ENCODE measurements around the gene SEMA4B.
"Not testable (repeated sequence)": the region's sequence is repeated elsewhere in the genome, so short reads cannot be mapped to it uniquely, and the experiment has no call there.

The SEMA4B gene

GRCh38 chr15:90260731-90261130, 59.6 kb downstream of the SEMA4B start:
- not testable (repeated sequence) for H3K9ac ChIP-seq (ENCODE audit: low read depth, low read length); H3K4me3 ChIP-seq (ENCODE audit: low read depth, low read length); H3K36me3 ChIP-seq (ENCODE audit: control insufficient read depth, insufficient read depth, low read length); H3K4me1 ChIP-seq (ENCODE audit: control insufficient read depth, insufficient read depth, low read length); H3K27me3 ChIP-seq (ENCODE audit: control insufficient read depth, insufficient read depth, low read length); H3K9me3 ChIP-seq (ENCODE audit: control insufficient read depth, insufficient read depth, low read length)

- Histone ChIP-seq H3K4me1 (ENCODE audit: control insufficient read depth, insufficient read depth, low read length) (no peaks in the 10 kb centered on the region), H3K4me3 (ENCODE audit: low read depth, low read length) (no peak overlapping the region), H3K9me3 (ENCODE audit: control insufficient read depth, insufficient read depth, low read length) (no peaks in the 10 kb centered on the region), H3K36me3 (ENCODE audit: control insufficient read depth, insufficient read depth, low read length) (no peaks in the 10 kb centered on the region), H3K27me3 (ENCODE audit: control insufficient read depth, insufficient read depth, low read length) (no peaks in the 10 kb centered on the region), H3K9ac (ENCODE audit: low read depth, low read length) (no peak overlapping the region)
Observed at GRCh38 chr15:90261811-90262210, 60.7 kb downstream of the SEMA4B start.

- no peaks in the 10 kb centered on the region for H3K27me3 ChIP-seq (ENCODE audit: control insufficient read depth, insufficient read depth, low read length)
- no peaks in the 10 kb centered on the region for H3K9me3 ChIP-seq (ENCODE audit: control insufficient read depth, insufficient read depth, low read length)
- H3K36me3 ChIP-seq (ENCODE audit: control insufficient read depth, insufficient read depth, low read length): no peaks in the 10 kb centered on the region
- H3K4me1 ChIP-seq (ENCODE audit: control insufficient read depth, insufficient read depth, low read length): no peaks in the 10 kb centered on the region
- no peak overlapping the region for H3K4me3 ChIP-seq (ENCODE audit: low read depth, low read length)
- H3K9ac ChIP-seq (ENCODE audit: low read depth, low read length): no peak overlapping the region
Observed at GRCh38 chr15:90262426-90262825, 61.3 kb downstream of the SEMA4B start.

GRCh38 chr15:90264671-90265070, 63.5 kb downstream of the SEMA4B start:
- Histone ChIP-seq H3K36me3 (ENCODE audit: control insufficient read depth, insufficient read depth, low read length) (no peaks in the 10 kb centered on the region), H3K4me3 (ENCODE audit: low read depth, low read length) (peak overlapping the region; percentile 85), H3K9me3 (ENCODE audit: control insufficient read depth, insufficient read depth, low read length) (no peaks in the 10 kb centered on the region), H3K9ac (ENCODE audit: low read depth, low read length) (peak overlapping the region; percentile 90), H3K4me1 (ENCODE audit: control insufficient read depth, insufficient read depth, low read length) (no peaks in the 10 kb centered on the region), H3K27me3 (ENCODE audit: control insufficient read depth, insufficient read depth, low read length) (no peaks in the 10 kb centered on the region)

GRCh38 chr15:90265271-90266060, 64.3 kb downstream of the SEMA4B start, which contains the start of gene NGRN:
TSS of gene NGRN (plus strand) at chr15:90265672. CDS start at chr15:90265713, 41 bp downstream.
- no peaks in the 10 kb centered on the region for H3K4me1 ChIP-seq (ENCODE audit: control insufficient read depth, insufficient read depth, low read length)

GRCh38 chr15:90266061-90266431, 64.9 kb downstream of the SEMA4B start:
- Histone ChIP-seq H3K9me3 (ENCODE audit: control insufficient read depth, insufficient read depth, low read length) (no peaks in the 10 kb centered on the region), H3K4me3 (ENCODE audit: low read depth, low read length) (peak overlapping the region; percentile 85), H3K9ac (ENCODE audit: low read depth, low read length) (peak overlapping the region; percentile 71), H3K27me3 (ENCODE audit: control insufficient read depth, insufficient read depth, low read length) (no peaks in the 10 kb centered on the region), H3K4me1 (ENCODE audit: control insufficient read depth, insufficient read depth, low read length) (no peaks in the 10 kb centered on the region), H3K36me3 (ENCODE audit: control insufficient read depth, insufficient read depth, low read length) (peaks cover 9% of the 10 kb centered on the region)

More at GRCh38 chr15:90265271-90266060, 64.3 kb downstream of the SEMA4B start, which contains the start of gene NGRN:
- Histone ChIP-seq H3K9me3 (ENCODE audit: control insufficient read depth, insufficient read depth, low read length) (no peaks in the 10 kb centered on the region), H3K9ac (ENCODE audit: low read depth, low read length) (peak within 1 kb of the TSS; percentile 90), H3K27me3 (ENCODE audit: control insufficient read depth, insufficient read depth, low read length) (no peaks in the 10 kb centered on the region), H3K4me3 (ENCODE audit: low read depth, low read length) (peak within 1 kb of the TSS; percentile 85), H3K36me3 (ENCODE audit: control insufficient read depth, insufficient read depth, low read length) (peaks cover 4% of the 10 kb centered on the region)

GRCh38 chr15:90266485-90266884, 65.4 kb downstream of the SEMA4B start:
- Histone ChIP-seq H3K9ac (ENCODE audit: low read depth, low read length) (peak overlapping the region; percentile 71), H3K4me3 (ENCODE audit: low read depth, low read length) (peak overlapping the region; percentile 85), H3K9me3 (ENCODE audit: control insufficient read depth, insufficient read depth, low read length) (no peaks in the 10 kb centered on the region), H3K36me3 (ENCODE audit: control insufficient read depth, insufficient read depth, low read length) (peaks cover 13% of the 10 kb centered on the region), H3K27me3 (ENCODE audit: control insufficient read depth, insufficient read depth, low read length) (no peaks in the 10 kb centered on the region), H3K4me1 (ENCODE audit: control insufficient read depth, insufficient read depth, low read length) (no peaks in the 10 kb centered on the region)

GRCh38 chr15:90268415-90268814, 67.3 kb downstream of the SEMA4B start:
- H3K36me3 ChIP-seq (ENCODE audit: control insufficient read depth, insufficient read depth, low read length): peaks cover 19% of the 10 kb centered on the region
- no peak overlapping the region for H3K9ac ChIP-seq (ENCODE audit: low read depth, low read length)
- H3K4me3 ChIP-seq (ENCODE audit: low read depth, low read length): no peak overlapping the region
- no peaks in the 10 kb centered on the region for H3K4me1 ChIP-seq (ENCODE audit: control insufficient read depth, insufficient read depth, low read length)
- H3K9me3 ChIP-seq (ENCODE audit: control insufficient read depth, insufficient read depth, low read length): no peaks in the 10 kb centered on the region
- no peaks in the 10 kb centered on the region for H3K27me3 ChIP-seq (ENCODE audit: control insufficient read depth, insufficient read depth, low read length)

GRCh38 chr15:90270502-90271150, 69.5 kb downstream of the SEMA4B start:
- Histone ChIP-seq H3K36me3 (ENCODE audit: control insufficient read depth, insufficient read depth, low read length) (peaks cover 19% of the 10 kb centered on the region), H3K27me3 (ENCODE audit: control insufficient read depth, insufficient read depth, low read length) (no peaks in the 10 kb centered on the region), H3K9me3 (ENCODE audit: control insufficient read depth, insufficient read depth, low read length) (no peaks in the 10 kb centered on the region), H3K4me3 (ENCODE audit: low read depth, low read length) (no peak overlapping the region), H3K4me1 (ENCODE audit: control insufficient read depth, insufficient read depth, low read length) (no peaks in the 10 kb centered on the region), H3K9ac (ENCODE audit: low read depth, low read length) (no peak overlapping the region)

- H3K36me3 ChIP-seq (ENCODE audit: control insufficient read depth, insufficient read depth, low read length): peaks cover 19% of the 10 kb centered on the region
- H3K9me3 ChIP-seq (ENCODE audit: control insufficient read depth, insufficient read depth, low read length): no peaks in the 10 kb centered on the region
- no peak overlapping the region for H3K4me3 ChIP-seq (ENCODE audit: low read depth, low read length)
- H3K9ac ChIP-seq (ENCODE audit: low read depth, low read length): no peak overlapping the region
- no peaks in the 10 kb centered on the region for H3K27me3 ChIP-seq (ENCODE audit: control insufficient read depth, insufficient read depth, low read length)
- no peaks in the 10 kb centered on the region for H3K4me1 ChIP-seq (ENCODE audit: control insufficient read depth, insufficient read depth, low read length)
Observed at GRCh38 chr15:90271459-90272166, 70.5 kb downstream of the SEMA4B start.

GRCh38 chr15:90278467-90278866, 77.3 kb downstream of the SEMA4B start:
- H3K4me3 ChIP-seq (ENCODE audit: low read depth, low read length); H3K9ac ChIP-seq (ENCODE audit: low read depth, low read length); H3K27me3 ChIP-seq (ENCODE audit: control insufficient read depth, insufficient read depth, low read length); H3K4me1 ChIP-seq (ENCODE audit: control insufficient read depth, insufficient read depth, low read length); H3K36me3 ChIP-seq (ENCODE audit: control insufficient read depth, insufficient read depth, low read length); H3K9me3 ChIP-seq (ENCODE audit: control insufficient read depth, insufficient read depth, low read length): not testable (repeated sequence)
